UCSD-AML1 (cell line): ENCODE data around the gene AP2A2.

Experiments used
- DNase-seq: peaks from one replicate; lab custom pipeline; 2025; ENCODE audit not compliant: unreplicated experiment; lab: John Stamatoyannopoulos, UW

AP2A2 gene

DNA sequence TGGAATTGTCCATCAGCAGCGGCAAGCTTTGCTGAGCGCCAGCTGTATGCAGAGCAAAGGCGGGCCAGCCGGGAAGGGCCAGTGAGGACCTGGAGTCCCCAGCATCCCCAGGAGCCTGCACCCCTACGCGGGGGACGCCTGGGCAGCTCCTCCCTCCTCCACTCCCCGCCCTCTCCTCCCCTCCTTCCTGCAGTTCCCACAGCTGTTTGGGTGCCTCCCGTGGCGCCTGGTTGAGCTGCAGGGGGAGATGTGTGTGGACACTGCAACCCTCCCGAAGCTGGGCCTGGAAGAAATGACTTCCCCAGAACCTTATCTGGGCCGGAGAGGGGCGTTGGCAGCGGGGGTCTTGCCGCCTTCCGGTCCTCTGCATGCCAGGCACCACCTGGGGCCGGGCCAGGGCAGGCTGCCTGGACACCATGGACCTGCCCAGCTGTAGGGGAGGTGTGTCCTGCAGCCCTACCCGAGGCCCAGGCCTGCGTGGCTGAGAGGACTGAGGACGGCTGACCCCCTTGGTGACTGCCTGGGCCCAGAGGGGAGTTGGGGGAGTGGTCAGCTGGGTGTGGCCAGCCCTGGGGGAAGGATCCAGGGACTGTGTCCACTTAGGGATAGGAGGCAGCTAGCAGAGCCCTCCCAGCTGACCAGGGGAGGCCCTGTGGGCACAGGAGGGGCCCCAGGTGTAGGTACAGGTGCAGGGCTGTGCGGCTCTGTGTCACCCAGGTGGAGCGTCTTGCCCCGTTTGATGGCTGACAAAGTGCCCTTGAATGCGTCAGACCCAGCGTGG lies 127.6 kb downstream of the AP2A2 start:
- peak; percentile 33 for DNase-seq

DNA sequence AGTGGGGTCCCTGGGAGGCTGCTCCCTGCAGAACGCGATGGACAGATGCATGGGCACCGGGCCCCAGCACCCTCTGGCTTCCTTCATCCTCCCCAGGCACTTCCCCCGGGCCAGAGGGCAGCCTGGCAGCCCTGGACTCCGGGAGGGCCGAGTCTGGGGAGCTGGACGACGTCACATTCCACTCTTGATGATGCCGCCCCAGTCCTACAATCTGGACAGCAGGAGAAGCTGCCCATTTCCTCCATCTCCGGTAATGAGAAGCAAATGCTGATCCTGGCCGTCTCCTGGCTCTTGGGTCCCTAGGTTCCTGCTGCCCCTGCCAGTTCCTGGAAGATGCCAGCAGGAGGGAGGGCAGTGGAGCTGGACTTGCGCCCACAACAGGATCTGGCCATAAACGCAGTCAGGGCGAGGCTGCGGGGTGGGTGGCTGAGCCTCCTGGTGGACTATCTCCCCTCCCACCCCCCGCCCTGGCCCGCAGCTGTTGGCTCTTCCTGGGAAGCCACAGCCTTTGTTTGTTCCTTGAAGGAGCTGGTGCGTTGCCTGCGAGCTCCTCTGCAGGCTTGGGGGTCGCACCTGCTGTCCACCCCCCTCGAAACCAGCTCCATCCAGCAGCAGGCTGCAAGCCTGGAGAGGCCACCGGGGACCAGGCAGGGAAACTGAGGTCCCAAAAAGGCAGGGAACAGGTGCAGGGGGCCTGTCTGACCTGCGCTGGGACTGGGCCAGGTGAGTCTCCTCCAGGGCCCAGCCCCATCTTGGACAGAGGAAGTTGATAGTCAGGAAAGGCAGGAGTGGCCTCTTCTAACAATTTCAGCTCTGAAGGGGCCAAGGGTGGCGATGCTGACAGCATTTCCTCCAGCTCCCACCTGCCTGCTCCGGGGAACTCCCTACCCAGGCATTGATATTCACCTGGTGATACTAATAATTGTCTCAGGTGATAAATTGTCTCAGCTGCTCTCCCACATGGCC lies 128.8 kb downstream of the AP2A2 start:
- no peak for DNase-seq

DNA sequence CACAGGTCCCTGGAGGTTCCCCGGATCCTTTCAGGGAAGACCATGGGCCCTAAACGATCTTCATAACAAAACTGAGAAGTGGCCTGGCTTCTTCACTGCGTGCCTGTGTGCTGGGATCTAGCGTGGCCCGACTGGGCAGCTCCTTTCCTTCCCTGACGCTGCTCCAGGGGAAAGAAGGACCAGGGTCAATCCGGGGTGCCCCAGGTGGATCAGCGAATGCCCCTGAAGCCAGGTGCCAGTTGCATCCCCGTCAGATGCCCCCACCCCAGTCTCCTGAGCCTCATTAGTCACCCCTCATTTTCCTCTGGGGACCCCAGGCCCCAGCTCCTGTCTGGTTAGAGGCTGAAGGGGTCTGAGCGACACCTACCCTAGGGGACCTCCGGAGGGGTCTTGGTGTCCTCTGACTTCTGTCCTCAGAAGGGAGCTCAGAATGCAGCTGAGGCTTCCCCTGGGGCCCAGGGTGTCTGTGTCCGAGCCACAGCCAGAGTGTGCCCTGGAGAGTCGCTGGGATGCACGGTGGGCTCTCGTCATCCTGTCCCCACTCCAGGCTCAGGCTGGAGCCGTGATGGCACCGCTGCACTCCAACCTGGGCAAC lies 129.5 kb downstream of the AP2A2 start:
- DNase-seq = no peak

DNA sequence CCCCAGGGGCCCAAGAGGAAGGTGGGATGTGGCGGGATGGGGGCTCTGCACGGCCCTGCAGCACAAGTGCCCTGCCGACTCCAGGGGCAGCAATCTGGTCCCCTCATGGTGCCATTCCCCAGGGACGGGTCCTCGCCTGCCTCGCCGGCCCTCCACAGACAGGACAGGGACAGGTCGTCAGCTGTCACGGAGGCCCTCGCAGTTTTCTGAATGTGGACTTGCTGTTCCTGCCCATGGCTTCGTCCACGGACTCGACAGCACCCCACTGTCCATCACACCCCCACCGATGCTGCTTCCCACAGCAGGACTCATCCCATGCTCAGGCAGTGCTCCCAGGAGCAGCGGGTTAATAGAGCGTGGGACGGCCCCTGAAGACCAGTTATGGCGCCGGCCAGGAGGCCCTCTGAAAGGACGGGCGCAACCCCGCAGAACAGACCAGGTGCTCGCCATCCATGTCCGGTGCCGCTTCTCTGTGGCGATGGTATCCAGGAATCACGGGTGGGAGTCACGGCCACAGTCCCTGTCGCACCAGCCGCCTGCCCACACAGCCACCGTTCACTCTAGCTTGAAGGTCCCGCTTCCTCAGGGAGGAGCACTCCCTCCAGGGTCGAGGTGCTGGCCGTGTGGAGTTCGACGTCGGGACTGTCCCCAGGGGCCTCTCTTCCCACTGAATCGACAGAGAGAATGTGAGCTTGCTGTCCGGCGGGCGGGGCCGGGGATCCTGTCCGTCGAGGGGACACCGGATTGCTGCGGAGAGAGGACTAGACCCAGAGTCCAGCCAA lies 130.5 kb downstream of the AP2A2 start:
- no peak for DNase-seq

DNA sequence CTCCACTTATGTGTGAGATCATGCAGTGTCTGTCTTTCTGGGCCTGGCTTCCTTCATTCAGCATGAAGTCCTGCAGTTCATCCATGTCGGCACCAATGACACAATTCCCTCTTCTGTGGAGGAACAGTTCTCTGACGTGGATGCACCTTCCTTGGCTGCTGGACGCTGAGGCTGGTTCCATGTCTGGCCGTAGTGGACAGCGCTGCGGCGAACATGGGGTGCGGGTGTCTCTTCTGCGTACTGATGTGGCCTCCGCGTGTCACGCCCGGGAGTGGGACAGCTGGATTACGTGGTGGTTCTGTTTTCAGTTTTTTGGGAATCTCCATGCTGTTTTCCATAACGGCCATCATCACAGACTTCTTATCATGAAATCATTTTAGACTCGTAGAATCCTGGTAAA lies 132.1 kb downstream of the AP2A2 start:
- no peak for DNase-seq

DNA sequence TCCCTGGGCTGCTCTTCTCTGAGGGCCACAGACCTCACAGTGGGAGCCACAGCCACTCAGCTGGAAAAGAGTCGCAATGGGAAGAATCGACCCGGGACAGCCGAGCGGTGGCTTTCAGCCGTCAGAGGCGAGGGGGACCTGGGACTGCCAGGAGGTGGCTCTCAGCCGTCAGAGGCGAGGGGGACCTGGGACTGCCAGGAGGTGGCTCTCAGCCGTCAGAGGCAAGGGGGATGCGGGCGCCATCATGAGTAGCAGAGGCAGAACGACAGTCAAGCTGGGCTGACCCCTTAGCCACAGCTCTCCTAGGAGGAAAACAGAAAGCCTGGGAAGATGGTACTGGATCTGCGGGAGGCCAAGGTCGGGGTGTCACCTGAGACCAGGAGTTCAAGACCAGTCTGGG lies 134.1 kb downstream of the AP2A2 start:
- no peak for DNase-seq

DNA sequence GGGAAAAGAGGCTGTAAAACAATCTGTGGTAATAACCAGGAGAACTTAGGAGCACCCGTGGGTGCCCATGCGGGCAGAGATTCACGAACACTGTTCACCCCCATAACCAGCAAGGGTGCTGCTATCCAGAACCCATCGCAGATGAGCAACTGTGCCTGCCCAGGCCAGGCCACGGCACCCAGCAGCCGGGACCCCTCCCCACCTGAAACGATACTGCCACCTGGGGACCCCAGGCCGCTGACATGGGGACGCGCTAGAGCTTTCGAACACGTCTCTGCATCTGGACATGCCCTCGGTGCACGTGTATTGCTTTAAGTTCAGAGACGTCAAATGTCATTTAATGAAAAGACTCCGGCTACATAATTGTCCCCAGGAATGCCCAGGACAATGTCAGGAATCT lies 134.7 kb downstream of the AP2A2 start:
- DNase-seq = no peak

DNA sequence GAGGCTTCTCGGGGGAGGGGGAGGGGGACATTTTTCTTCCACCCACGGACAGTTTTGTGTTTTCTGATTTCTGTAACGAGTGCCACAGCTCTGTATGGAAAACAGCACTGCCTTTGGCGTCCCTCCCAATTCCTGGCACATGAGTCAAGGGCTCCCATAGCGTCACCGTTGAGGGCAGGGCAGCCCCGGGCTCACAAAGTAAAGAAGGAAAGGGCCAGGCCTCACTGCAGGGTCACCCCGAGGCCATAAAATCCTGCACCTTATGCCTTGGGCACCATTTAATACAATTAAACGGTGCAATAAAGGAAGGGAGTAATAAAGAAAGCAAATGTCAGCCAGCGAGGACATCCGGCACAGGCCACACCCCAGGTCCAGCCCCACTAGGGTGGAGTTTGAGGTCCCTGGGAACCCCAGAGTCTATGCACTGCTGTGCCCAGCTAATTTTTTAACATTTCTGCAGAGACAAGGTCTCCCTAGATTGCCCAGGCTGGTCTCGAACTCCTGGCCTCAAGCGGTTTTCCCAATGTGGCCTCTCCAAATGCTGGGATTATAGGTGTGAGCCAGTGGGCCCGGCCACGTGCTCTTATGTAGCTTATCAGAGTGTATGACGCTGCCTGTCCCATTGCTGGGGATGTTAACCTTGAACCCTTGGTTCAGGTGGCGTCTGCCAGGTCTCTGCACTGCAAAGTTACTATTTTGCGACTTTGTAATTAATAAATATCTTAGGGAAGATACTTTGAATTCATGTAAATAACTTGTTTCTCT lies 135.4 kb downstream of the AP2A2 start:
- no peak for DNase-seq
